MCF 10A (cell line): Measurements from ENCODE around the gene BCAS3. TPM values are rescaled to one million over a fixed set of nuclear protein-coding genes. Genes with fewer than 3 reads are reported as not detected.

Experiments
- BruUV-seq: library from RNA; stranded (reverse); fragments of 400-500 nt; replicated peaks from 2 replicates; lab custom pipeline; 2021; lab: Mats Ljungman, UMichigan
- CTCF ChIA-PET: fragments of 300-600 bp; sonication (Branson Sonifier 250); formaldehyde crosslinking; extraction: SDS; loops from one replicate; lab custom pipeline; 2021; ENCODE audit warnings: antibody characterized with exemption, inconsistent platforms; lab: Yijun Ruan, JAX
- POLR2A ChIA-PET: fragments of 300-600, 350-650 bp; sonication (Branson Sonifier 250); formaldehyde crosslinking; extraction: SDS; loops from one replicate; lab custom pipeline; 2020; ENCODE audit warnings: antibody characterized with exemption, inconsistent platforms; lab: Yijun Ruan, JAX
- DNase-seq: peaks from one replicate; pipeline ENCODE4 v3.0.0-alpha.2; 2018; ENCODE audit not compliant: unreplicated experiment
- H3K27ac Mint-ChIP-seq: one replicate; pipeline ENCODE4 v1.8.0; 2022; ENCODE audit warnings: mild to moderate bottlenecking, low read depth, mixed read lengths; ENCODE audit not compliant: unreplicated experiment
- H3K27me3 Mint-ChIP-seq: one replicate; pipeline ENCODE4 v1.8.0; 2022; ENCODE audit warnings: mixed read lengths; ENCODE audit not compliant: insufficient read depth, unreplicated experiment
- H3K36me3 Mint-ChIP-seq: one replicate; pipeline ENCODE4 v1.8.0; 2022; ENCODE audit warnings: mild to moderate bottlenecking, moderate library complexity, mixed read lengths; ENCODE audit not compliant: insufficient read depth, unreplicated experiment
- H3K4me1 Mint-ChIP-seq: one replicate; pipeline ENCODE4 v1.8.0; 2022; ENCODE audit warnings: mixed read lengths; ENCODE audit not compliant: insufficient read depth, unreplicated experiment
- H3K4me3 Mint-ChIP-seq: one replicate; pipeline ENCODE4 v1.8.0; 2022; ENCODE audit warnings: mild to moderate bottlenecking, moderate library complexity, mixed read lengths; ENCODE audit not compliant: unreplicated experiment
- H3K9me3 Mint-ChIP-seq: one replicate; pipeline ENCODE4 v1.8.0; 2022; ENCODE audit warnings: mixed read lengths; ENCODE audit not compliant: unreplicated experiment
- intact Hi-C: fragments of 100-400 bp; cut with micrococcal nuclease; formaldehyde crosslinking; loops from 2 replicates; pipeline ENCODE4 v1.14.1; 2022
- total RNA-seq: library from RNA; stranded (reverse); gene quantifications from 2 replicates; pipeline ENCODE4 v1.2.3, GENCODE V29; 2022
- TF ChIP-seq, protein P1 (sequence below): fragments of 200-600 bp; IDR thresholded peaks from one replicate; pipeline ENCODE4 v1.8.0; 2022; ENCODE audit warnings: antibody characterized with exemption, mild to moderate bottlenecking; ENCODE audit not compliant: unreplicated experiment

BCAS3 gene
- total RNA-seq, 1 experiment from 2014 or later = 14.6 TPM

DNA sequence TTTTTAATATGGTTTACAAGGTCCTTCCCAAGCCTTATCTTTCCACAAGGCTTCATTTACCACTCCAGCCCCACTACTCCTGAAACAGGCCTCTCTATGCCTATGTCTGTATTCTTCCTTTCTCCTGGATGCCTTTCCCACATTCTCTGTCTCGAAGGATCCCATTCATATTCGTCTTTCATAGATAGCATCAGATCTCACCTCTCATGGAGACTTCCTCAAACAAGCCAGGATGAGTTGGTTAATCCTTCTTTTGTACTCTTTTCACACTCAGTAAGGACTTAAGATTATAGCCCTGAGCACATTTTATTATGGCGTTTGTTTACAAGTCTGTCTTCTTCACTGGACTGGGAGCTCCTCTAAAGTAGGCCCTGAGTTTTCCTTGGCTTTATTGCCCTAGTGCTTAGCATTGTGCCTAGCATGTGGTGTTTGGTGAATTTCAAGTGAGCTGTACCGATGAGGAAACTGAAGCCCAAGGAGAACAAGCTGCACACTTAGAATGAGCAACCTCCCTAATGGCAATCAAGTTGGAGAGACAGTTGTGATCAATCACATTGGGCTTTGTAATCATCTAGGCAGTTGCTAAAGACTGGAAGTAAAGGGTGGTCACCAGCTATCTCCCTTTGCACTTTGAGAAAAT is 764.6 kb downstream of the BCAS3 start:
- POLR2A ChIA-PET = interaction anchor here (0.5 to 0.6 kb wide), 2 partner anchors 53 to 495 kb away, joined by 3 read pairs; no protein-coding TSS in a partner anchor
- H3K4me1 Mint-ChIP-seq = no peaks in the 10 kb centered on the region
- intact Hi-C loops = no loop called here
- CTCF ChIA-PET = interaction anchor here (0.9 kb wide), 1 partner anchor 30 kb away, joined by 3 read pairs; no protein-coding TSS in a partner anchor
- peaks cover 4% of the 10 kb centered on the region for H3K9me3 Mint-ChIP-seq
- TF ChIP-seq, protein P1, sequence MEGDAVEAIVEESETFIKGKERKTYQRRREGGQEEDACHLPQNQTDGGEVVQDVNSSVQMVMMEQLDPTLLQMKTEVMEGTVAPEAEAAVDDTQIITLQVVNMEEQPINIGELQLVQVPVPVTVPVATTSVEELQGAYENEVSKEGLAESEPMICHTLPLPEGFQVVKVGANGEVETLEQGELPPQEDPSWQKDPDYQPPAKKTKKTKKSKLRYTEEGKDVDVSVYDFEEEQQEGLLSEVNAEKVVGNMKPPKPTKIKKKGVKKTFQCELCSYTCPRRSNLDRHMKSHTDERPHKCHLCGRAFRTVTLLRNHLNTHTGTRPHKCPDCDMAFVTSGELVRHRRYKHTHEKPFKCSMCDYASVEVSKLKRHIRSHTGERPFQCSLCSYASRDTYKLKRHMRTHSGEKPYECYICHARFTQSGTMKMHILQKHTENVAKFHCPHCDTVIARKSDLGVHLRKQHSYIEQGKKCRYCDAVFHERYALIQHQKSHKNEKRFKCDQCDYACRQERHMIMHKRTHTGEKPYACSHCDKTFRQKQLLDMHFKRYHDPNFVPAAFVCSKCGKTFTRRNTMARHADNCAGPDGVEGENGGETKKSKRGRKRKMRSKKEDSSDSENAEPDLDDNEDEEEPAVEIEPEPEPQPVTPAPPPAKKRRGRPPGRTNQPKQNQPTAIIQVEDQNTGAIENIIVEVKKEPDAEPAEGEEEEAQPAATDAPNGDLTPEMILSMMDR = no peak
- DNase-seq = no peak
- no peak overlapping the region for H3K27ac Mint-ChIP-seq
- H3K36me3 Mint-ChIP-seq = peaks cover 6% of the 10 kb centered on the region
- no peaks in the 10 kb centered on the region for H3K27me3 Mint-ChIP-seq
- no TSS peak for BruUV-seq
- no peak overlapping the region for H3K4me3 Mint-ChIP-seq

Other genes with a start within 250 kb of the BCAS3 start
- gene APPBP2, start 151.6 kb upstream of the BCAS3 start, total RNA-seq = 33.1 and 39.6 TPM in 2 replicates
- gene PPM1D, start 77.7 kb upstream of the BCAS3 start, total RNA-seq = 14.3 and 16.1 TPM in 2 replicates